OCI-LY1 (cell line): Measurements from ENCODE around the gene PCNX2.

ENCODE experiments used
- H2AFZ ChIP-seq: fragments of 200-600 bp; sonication (generic), shearing (Covaris generic); 2 replicates; pipeline ENCODE4 v1.6.0; 2014; ENCODE audit warnings: antibody characterized with exemption, mild to moderate bottlenecking, low read length
- H3F3A ChIP-seq: fragments of 200-600 bp; sonication (generic), shearing (Covaris generic); 2 replicates; pipeline ENCODE4 v1.6.0; 2014; ENCODE audit warnings: mild to moderate bottlenecking, antibody characterized with exemption, low read length, moderate library complexity; ENCODE audit not compliant: insufficient read depth
- H3K27ac ChIP-seq: fragments of 200-600 bp; sonication (generic); 2 replicates; pipeline ENCODE4 v1.5.1; 2014; ENCODE audit warnings: low read length, mixed run types, mild to moderate bottlenecking, low read depth; ENCODE audit not compliant: poor library complexity, severe bottlenecking
- H3K27me3 ChIP-seq: fragments of 200-600 bp; sonication (generic); 2 replicates; pipeline ENCODE4 v1.6.0; 2014; ENCODE audit warnings: antibody characterized with exemption, mild to moderate bottlenecking, low read length, moderate library complexity; ENCODE audit not compliant: insufficient read depth
- H3K36me3 ChIP-seq: fragments of 200-600 bp; sonication (generic); 2 replicates; pipeline ENCODE4 v1.6.1; 2014; ENCODE audit warnings: mild to moderate bottlenecking, antibody characterized with exemption, low read length, moderate library complexity, mixed read lengths; ENCODE audit not compliant: insufficient read depth
- H3K4me1 ChIP-seq: fragments of 200-600 bp; sonication (generic); 2 replicates; pipeline ENCODE4 v1.5.1; 2014; ENCODE audit warnings: mild to moderate bottlenecking, low read length, moderate library complexity; ENCODE audit not compliant: insufficient read depth, severe bottlenecking
- H3K4me2 ChIP-seq: fragments of 200-600 bp; sonication (generic), shearing (Covaris generic); 2 replicates; pipeline ENCODE4 v1.6.1; 2014; ENCODE audit warnings: low read length
- H3K4me3 ChIP-seq: fragments of 200-600 bp; sonication (generic); 2 replicates; pipeline ENCODE4 v1.5.1; 2014; ENCODE audit warnings: low read length, low read depth, mild to moderate bottlenecking, mixed read lengths; ENCODE audit not compliant: poor library complexity, severe bottlenecking
- H3K79me2 ChIP-seq: fragments of 200-600 bp; shearing (Covaris generic); 2 replicates; pipeline ENCODE4 v1.6.1; 2016; ENCODE audit warnings: mixed run types, low read length, mixed read lengths; ENCODE audit not compliant: insufficient read depth
- H3K9ac ChIP-seq: fragments of 200-600 bp; sonication (generic), shearing (Covaris generic); 2 replicates; pipeline ENCODE4 v1.6.1; 2014; ENCODE audit warnings: mild to moderate bottlenecking, low read length, mixed read lengths
- H3K9me2 ChIP-seq: fragments of 200-600 bp; sonication (generic), shearing (Covaris generic); 2 replicates; pipeline ENCODE4 v1.6.1; 2014; ENCODE audit warnings: low read depth, mild to moderate bottlenecking, low read length, mixed read lengths
- H3K9me3 ChIP-seq: fragments of 200-600 bp; shearing (Covaris generic); 2 replicates; pipeline ENCODE4 v1.6.1; 2014; ENCODE audit warnings: low read length, mixed read lengths
- H4K20me1 ChIP-seq: fragments of 200-600 bp; sonication (generic), shearing (Covaris generic); 2 replicates; pipeline ENCODE4 v1.6.0; 2016; ENCODE audit warnings: mild to moderate bottlenecking, low read length; ENCODE audit not compliant: insufficient read depth
- CTCF ChIP-seq: fragments of 200-600 bp; sonication (generic), shearing (Covaris generic); IDR thresholded peaks from 2 replicates; pipeline ENCODE4 v1.5.1; 2017; ENCODE audit warnings: mild to moderate bottlenecking, antibody characterized with exemption, low read length, moderate library complexity, mixed read lengths
- EZH2 ChIP-seq: fragments of 200-600 bp; sonication (generic), shearing (Covaris generic); IDR thresholded peaks from 2 replicates; pipeline ENCODE4 v1.8.0; 2017; ENCODE audit warnings: borderline replicate concordance, mixed run types, mild to moderate bottlenecking, antibody characterized with exemption, low read length, moderate library complexity, mixed read lengths

The PCNX2 gene

GRCh38 chr1:233088613-233089012 is 206.9 kb downstream of the PCNX2 start:
- Histone ChIP-seq H3F3A (no peaks in the 10 kb centered on the region), H4K20me1 (no peaks in the 10 kb centered on the region), H3K9ac (no peak overlapping the region), H3K27ac (no peak overlapping the region), H3K36me3 (no peaks in the 10 kb centered on the region), H3K9me2 (no peaks in the 10 kb centered on the region), H3K4me2 (no peak overlapping the region), H3K4me1 (no peaks in the 10 kb centered on the region), H3K4me3 (no peak overlapping the region), H3K9me3 (no peaks in the 10 kb centered on the region), H3K79me2 (no peaks in the 10 kb centered on the region), H3K27me3 (no peaks in the 10 kb centered on the region), H2AFZ (no peak overlapping the region)
- TF ChIP-seq CTCF (no peak), EZH2 (no peak)

- Histone ChIP-seq H3K27ac (no peak overlapping the region), H3K9me3 (no peaks in the 10 kb centered on the region), H3K4me3 (no peak overlapping the region), H3K36me3 (no peaks in the 10 kb centered on the region), H3F3A (no peaks in the 10 kb centered on the region), H3K4me2 (no peak overlapping the region), H3K9me2 (no peaks in the 10 kb centered on the region), H3K79me2 (no peaks in the 10 kb centered on the region), H3K4me1 (peaks cover 12% of the 10 kb centered on the region), H3K9ac (no peak overlapping the region), H4K20me1 (no peaks in the 10 kb centered on the region), H3K27me3 (no peaks in the 10 kb centered on the region), H2AFZ (no peak overlapping the region)
- TF ChIP-seq CTCF (no peak), EZH2 (no peak)
These were observed 208.3 kb downstream of the PCNX2 start for GRCh38 chr1:233086961-233087881.

- Histone ChIP-seq H3K9me2 (no peaks in the 10 kb centered on the region), H3K36me3 (no peaks in the 10 kb centered on the region), H3F3A (no peaks in the 10 kb centered on the region), H2AFZ (no peak overlapping the region), H3K4me2 (no peak overlapping the region), H3K27ac (no peak overlapping the region), H3K9me3 (no peaks in the 10 kb centered on the region), H3K79me2 (no peaks in the 10 kb centered on the region), H4K20me1 (no peaks in the 10 kb centered on the region), H3K9ac (no peak overlapping the region), H3K27me3 (no peaks in the 10 kb centered on the region), H3K4me3 (no peak overlapping the region), H3K4me1 (peaks cover 12% of the 10 kb centered on the region)
- no peak for TF ChIP-seq CTCF
These were observed 210.0 kb downstream of the PCNX2 start for GRCh38 chr1:233085566-233085965.
